ENCODE measurements around the gene GBP5. TPM values are rescaled to one million over a fixed set of nuclear protein-coding genes. Genes with fewer than 3 reads are reported as not detected.

GBP5 gene
- total and polyA plus RNA-seq, 2 of the 13 experiments (the other 11 are each of a cell fraction or from before 2014, with no cell fraction given) = 0.01 TPM; not detected in 1

- no peaks in the 10 kb centered on the region for H4K20me1 ChIP-seq (ENCODE audit: insufficient read depth, low read length)
- in situ Hi-C loops (cut with HindIII; ENCODE audit: extremely low pct_ligation_motif_present, low pct_unique_long_range_greater_than_20kb) (no loop called here), intact Hi-C loops (cut with micrococcal nuclease; ENCODE audit: unreplicated experiment) (no loop called here)
- BruUV-seq (replicated peaks) = no TSS peak
- H3K4me3 ChIP-seq (replicated peaks in 1 of 3; ENCODE audit: insufficient read depth in 1 of 3, low read depth in 2 of 3, low read length in 3 of 3) = no peak overlapping the region
- no peak for ATAC-seq
- ChIA-PET CTCF (ENCODE audit: low intra/inter-chr PET ratio, low total read pairs) (no interaction called here), POLR2A (no interaction called here)
- FAIRE-seq = no peak
- H2AFZ ChIP-seq (ENCODE audit: low read length) = no peak overlapping the region
- H3K9ac ChIP-seq (ENCODE audit: insufficient read depth, low read depth, low read length) = no peak overlapping the region
- no peaks in the 10 kb centered on the region for H3K27me3 ChIP-seq (ENCODE audit: control insufficient read depth in 1 of 2, insufficient read depth in 2 of 2, low read length in 2 of 2)
- no peaks in the 10 kb centered on the region for H3K9me3 ChIP-seq (ENCODE audit: low read length)
- no peak overlapping the region for H3K27ac ChIP-seq (ENCODE audit: extremely low read length, insufficient read depth, low read length)
- no peak overlapping the region for H3K4me2 ChIP-seq (ENCODE audit: low read depth, low read length)
- no peaks in the 10 kb centered on the region for H3K79me2 ChIP-seq (ENCODE audit: insufficient read depth, low read length)
- H3K4me1 ChIP-seq (ENCODE audit: insufficient read depth, low read length) = no peaks in the 10 kb centered on the region
- H3K36me3 ChIP-seq (replicated peaks in 1 of 2; ENCODE audit: control insufficient read depth in 1 of 2, insufficient read depth in 2 of 2, low read length in 2 of 2) = no peaks in the 10 kb centered on the region
- DNase-seq (ENCODE audit: low spot score) = no peak
- TF ChIP-seq, protein P1, sequence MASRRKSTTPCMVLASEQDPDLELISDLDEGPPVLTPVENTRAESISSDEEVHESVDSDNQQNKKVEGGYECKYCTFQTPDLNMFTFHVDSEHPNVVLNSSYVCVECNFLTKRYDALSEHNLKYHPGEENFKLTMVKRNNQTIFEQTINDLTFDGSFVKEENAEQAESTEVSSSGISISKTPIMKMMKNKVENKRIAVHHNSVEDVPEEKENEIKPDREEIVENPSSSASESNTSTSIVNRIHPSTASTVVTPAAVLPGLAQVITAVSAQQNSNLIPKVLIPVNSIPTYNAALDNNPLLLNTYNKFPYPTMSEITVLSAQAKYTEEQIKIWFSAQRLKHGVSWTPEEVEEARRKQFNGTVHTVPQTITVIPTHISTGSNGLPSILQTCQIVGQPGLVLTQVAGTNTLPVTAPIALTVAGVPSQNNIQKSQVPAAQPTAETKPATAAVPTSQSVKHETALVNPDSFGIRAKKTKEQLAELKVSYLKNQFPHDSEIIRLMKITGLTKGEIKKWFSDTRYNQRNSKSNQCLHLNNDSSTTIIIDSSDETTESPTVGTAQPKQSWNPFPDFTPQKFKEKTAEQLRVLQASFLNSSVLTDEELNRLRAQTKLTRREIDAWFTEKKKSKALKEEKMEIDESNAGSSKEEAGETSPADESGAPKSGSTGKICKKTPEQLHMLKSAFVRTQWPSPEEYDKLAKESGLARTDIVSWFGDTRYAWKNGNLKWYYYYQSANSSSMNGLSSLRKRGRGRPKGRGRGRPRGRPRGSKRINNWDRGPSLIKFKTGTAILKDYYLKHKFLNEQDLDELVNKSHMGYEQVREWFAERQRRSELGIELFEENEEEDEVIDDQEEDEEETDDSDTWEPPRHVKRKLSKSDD (CRISPR knock-in tag; IDR thresholded peaks at IDR 0.05; ENCODE audit: low read depth) = no peak
- TF ChIP-seq ZNF768 (CRISPR knock-in tag; IDR thresholded peaks at IDR 0.05) (no peak), DR1 (CRISPR knock-in tag; IDR thresholded peaks at IDR 0.05) (no peak), ZNF75D (CRISPR knock-in tag; IDR thresholded peaks at IDR 0.05; ENCODE audit: borderline replicate concordance) (no peak), DNMT1 (CRISPR knock-in tag; IDR thresholded peaks at IDR 0.05) (no peak), ZNF329 (CRISPR knock-in tag; IDR thresholded peaks at IDR 0.05; ENCODE audit: low read depth) (no peak), ZNF850 (CRISPR knock-in tag; conservative IDR thresholded peaks at IDR 0.05) (no peak), ZNF432 (CRISPR knock-in tag; IDR thresholded peaks at IDR 0.05; ENCODE audit: borderline replicate concordance) (no peak), ZNF678 (CRISPR knock-in tag; IDR thresholded peaks at IDR 0.05) (no peak), ZMYM2 (CRISPR knock-in tag; IDR thresholded peaks at IDR 0.05) (no peak), ZNF800 (CRISPR knock-in tag; IDR thresholded peaks at IDR 0.05) (no peak), ZNF317 (CRISPR knock-in tag; IDR thresholded peaks at IDR 0.05) (no peak), NCOA5 (CRISPR knock-in tag; IDR thresholded peaks at IDR 0.05) (no peak), GABPA (IDR thresholded peaks at IDR 0.05; ENCODE audit: low read depth, low read length) (no peak), GABPA (CRISPR knock-in tag; IDR thresholded peaks at IDR 0.05; ENCODE audit: low read depth) (no peak)
- TF ChIP-seq, protein P2, sequence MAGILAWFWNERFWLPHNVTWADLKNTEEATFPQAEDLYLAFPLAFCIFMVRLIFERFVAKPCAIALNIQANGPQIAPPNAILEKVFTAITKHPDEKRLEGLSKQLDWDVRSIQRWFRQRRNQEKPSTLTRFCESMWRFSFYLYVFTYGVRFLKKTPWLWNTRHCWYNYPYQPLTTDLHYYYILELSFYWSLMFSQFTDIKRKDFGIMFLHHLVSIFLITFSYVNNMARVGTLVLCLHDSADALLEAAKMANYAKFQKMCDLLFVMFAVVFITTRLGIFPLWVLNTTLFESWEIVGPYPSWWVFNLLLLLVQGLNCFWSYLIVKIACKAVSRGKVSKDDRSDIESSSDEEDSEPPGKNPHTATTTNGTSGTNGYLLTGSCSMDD (CRISPR knock-in tag; IDR thresholded peaks at IDR 0.05) = no peak
- 14% methylated on average over 2 of the region's 2 CpGs for WGBS (ENCODE audit: low lambda C conversion rate)
These were observed 1.8 kb upstream of the GBP5 start for GRCh38 chr1:89274411-89274857.
